ENCODE measurements around the gene MED10.

DNA sequence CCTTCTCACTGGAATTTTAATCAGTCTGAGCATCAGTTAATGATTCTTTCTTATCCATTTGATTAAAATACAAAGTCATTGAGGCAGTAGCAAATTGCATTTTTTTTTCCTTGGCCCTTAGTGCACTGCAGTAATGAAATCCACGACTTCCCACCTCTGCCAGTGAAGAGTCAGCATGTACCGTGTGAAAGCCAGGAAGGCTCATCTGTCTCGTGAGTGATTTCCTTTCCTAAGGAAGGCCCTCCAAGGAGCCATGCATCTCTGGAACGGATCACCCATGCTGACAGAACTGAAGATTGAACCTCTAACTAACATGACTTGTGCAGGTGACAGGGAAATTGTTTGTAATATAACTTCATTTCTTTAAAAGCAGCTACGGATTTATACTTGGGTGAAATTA is 51.6 kb downstream of the MED10 start:
- TF ChIP-seq POLR2AphosphoS5 (IDR thresholded peaks at IDR 0.05; ENCODE audit: low read depth, low read length) (no peak), POLR2A (IDR thresholded peaks at IDR 0.05; ENCODE audit: low read depth, low read length) (no peak)

Data from GM12892 (cell line).